SIG-M5 (cell line): Measurements from ENCODE around the gene FAM20C.
"Not testable (repeated sequence)": the region's sequence is repeated elsewhere in the genome, so short reads cannot be mapped to it uniquely, and the experiment has no call there.

ENCODE experiments used
- DNase-seq: peaks from one replicate; lab custom pipeline; 2025; lab: John Stamatoyannopoulos, UW

The FAM20C gene

GRCh38 chr7:259191-259505, 66.8 kb downstream of the FAM20C start:
- DNase-seq = no peak

- no peak for DNase-seq
These were observed 67.5 kb downstream of the FAM20C start for GRCh38 chr7:259751-260405.

DNA sequence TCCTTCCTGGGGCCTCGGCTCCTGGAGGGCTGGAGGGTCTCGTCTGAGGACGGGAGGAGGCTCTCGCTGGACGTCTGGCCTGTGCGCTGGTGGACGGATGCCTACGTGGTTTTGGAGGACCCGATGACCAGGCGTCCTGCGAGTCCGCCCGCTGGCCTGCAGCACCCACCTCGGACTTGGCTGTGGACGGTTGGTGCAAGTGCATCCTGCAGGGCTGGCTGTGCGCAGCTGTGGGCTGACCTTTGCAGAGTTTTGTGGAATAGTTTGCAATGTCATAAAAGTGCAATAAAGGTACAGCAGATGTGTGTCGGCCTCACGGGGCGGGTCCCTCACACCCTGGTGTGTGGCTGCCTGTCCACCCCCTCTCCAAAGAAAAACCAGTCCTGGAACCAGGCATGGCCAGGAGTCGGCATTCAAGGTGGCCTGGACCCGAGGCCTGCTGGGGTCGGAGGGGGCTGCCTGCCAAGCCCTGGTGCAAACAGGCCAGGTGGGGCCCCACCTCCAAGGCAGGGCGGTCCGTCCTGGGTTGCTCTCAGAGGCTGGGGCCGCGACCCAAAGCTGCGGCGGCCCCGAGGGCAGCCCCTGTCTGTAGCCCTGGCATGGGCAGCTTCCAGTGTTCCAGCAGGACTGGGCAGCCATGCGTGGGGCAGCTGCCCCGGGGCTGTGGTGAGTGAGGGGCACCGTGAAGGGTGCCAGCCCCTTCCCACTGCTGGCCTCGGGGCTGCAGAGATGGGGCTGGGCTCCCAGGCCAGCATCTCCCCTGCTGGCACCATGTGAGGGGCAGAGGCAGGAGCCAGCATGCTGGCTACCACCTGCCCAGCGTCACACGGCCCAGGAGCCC, 68.3 kb downstream of the FAM20C start:
- no peak for DNase-seq

DNA sequence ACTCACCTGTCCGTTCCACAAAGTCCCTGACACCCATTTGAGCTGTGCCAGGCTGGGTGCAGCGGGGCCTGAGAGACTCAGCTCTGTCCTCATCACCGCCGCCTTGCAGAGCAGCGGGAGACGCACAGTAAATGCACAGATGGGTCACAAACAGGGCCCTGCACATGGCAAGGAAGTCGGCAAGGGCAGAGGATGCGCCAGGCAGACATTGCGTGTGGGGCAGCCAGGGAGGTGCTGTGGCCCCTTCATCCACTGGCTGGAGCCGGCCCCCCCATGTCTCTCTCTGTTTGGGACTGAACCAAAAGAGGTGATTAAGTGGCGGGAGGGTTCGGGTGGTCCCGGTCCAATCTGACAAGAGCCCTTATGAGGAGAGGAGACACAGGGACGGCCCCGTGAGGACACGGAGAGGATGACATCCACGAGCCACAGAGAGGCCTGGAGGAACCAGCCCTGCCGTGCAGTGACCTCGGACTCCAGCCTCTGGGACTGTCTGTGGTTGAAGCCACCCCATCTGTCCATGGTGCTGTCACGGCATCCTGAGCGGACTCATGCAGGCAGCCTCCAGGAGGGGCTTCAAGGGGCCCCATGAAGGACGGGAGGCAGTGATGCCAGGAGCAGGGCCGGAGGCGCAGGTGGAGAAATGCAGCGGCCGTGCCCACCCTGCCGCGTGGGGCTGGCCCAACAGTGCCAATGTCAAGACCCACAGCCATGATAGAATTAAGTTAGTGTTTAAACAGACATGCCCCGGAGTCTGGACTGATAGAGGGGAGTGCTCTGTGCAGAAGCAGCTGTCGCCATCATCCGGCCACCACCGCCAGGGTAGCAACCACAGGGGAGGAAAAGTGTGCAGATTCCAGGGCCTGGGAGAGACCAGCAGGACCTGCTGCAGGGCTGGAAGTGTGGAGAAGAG, 69.2 kb downstream of the FAM20C start:
- DNase-seq = no peak

- DNase-seq = no peak
These were observed 69.8 kb downstream of the FAM20C start for GRCh38 chr7:262251-262572.

DNA sequence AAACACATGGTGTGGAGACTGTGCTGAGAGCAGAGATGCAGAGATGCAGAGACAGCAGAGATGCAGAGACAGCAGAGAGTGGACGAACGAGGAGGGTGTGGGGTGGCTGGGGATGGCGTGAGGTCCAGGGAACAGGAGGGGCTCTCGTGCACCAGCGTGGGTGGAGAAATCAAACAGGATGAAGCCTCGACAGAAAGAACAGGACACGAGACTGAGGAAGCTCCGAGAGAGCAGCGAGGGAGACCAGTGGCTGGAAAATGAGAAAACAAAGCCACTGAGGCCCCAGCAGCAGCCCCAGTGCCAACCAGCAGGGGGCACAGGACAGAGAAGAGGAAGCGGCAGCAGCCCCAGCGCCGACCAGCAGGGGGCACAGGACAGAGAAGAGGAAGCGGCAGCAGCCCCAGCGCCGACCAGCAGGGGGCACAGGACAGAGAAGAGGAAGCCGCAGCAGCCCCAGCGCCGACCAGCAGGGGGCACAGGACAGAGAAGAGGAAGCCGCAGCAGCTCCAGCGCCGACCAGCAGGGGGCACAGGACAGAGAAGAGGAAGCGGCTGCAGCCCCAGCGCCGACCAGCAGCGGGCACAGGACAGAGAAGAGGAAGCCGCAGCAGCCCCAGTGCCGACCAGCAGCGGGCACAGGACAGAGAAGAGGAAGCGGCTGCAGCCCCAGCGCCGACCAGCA, 70.4 kb downstream of the FAM20C start:
- DNase-seq = not testable (repeated sequence)

DNA sequence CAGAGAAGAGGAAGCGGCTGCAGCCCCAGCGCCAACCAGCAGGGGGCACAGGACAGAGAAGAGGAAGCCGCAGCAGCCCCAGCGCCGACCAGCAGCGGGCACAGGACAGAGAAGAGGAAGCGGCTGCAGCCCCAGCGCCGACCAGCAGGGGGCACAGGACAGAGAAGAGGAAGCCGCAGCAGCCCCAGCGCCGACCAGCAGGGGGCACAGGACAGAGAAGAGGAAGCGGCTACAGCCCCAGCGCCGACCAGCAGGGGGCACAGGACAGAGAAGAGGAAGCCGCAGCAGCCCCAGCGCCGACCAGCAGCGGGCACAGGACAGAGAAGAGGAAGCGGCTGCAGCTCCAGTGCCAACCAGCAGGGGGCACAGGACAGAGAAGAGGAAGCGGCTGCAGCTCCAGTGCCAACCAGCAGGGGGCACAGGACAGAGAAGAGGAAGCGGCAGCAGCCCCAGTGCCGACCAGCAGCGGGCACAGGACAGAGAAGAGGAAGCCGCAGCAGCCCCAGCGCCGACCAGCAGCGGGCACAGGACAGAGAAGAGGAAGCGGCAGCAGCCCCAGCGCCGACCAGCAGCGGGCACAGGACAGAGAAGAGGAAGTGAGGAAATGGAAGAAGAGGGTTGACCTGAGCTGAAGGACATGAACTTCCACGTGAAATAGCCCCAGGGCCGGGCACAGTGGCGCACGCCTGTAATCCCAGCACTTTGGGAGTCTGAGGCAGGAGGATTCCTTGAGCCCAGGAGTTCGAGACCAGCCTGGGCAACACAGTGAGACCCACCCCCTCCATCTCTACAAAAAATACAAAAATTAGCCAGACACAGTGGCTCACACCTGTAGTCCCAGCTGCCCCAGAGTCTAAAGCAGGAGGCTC, 71.3 kb downstream of the FAM20C start:
- not testable (repeated sequence) for DNase-seq

DNA sequence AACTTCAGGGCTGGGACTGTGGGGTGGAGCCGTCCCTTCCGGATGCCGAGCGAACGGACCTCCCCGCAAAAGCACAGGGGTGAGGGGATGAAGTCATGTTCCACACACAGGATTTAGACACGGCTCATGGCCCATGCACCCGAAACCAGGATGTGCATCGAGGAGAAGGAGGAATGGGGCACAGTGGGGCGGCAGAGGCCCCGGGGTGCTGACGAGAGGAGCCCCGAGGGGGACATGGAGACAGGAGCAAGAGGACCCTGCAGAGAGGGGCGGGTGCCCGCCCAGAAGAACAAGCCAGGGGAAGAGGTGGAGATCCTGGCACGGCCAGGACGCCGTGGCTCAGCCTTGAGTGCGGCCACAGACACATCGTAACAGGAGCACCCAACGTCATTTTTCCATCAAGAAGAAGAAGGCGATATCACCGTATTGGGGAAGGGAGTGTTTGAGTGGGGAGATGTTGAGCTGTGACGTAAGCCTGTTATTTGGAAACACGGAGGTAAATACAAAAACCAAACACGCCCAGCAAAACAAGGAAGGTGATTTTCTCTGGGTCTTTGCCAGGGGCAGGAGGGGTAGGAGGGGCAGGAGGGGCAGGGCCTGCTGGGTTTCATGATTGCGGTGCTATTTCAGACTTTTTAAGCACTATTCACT, 72.3 kb downstream of the FAM20C start:
- DNase-seq = no peak

GRCh38 chr7:265192-265997, 73.0 kb downstream of the FAM20C start:
- no peak for DNase-seq

- no peak for DNase-seq
These were observed 73.9 kb downstream of the FAM20C start for GRCh38 chr7:265998-266850.

GRCh38 chr7:266851-267840, 74.8 kb downstream of the FAM20C start:
- DNase-seq = no peak

DNA sequence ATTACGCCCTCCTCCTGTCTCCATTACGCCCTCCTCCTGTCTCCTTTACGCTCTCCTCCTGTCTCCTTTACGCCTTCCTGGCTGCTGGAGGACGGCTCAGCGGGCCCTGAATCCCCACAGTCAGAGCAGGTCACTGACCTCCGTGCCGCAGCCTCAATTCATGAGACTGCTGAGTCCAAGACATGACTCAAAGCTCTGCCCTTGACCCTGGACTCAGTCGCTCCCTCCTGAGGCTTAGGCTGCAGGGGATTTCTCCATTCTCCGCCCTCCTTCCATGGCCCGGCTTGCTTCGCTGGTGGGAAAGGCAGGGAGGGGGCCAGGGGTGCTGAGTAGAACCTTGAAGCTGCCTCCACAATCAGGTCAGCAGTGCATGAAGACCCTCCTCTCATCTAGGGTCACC, 76.6 kb downstream of the FAM20C start:
- no peak for DNase-seq

GRCh38 chr7:269721-270120, 77.3 kb downstream of the FAM20C start:
- no peak for DNase-seq

GRCh38 chr7:270351-270983, 78.1 kb downstream of the FAM20C start:
- DNase-seq = no peak

- no peak for DNase-seq
These were observed 79.1 kb downstream of the FAM20C start for GRCh38 chr7:271266-272107.

- no peak for DNase-seq
These were observed 79.8 kb downstream of the FAM20C start for GRCh38 chr7:272108-272615.
